ENCODE measurements around the gene STOML3.

STOML3 gene

DNA sequence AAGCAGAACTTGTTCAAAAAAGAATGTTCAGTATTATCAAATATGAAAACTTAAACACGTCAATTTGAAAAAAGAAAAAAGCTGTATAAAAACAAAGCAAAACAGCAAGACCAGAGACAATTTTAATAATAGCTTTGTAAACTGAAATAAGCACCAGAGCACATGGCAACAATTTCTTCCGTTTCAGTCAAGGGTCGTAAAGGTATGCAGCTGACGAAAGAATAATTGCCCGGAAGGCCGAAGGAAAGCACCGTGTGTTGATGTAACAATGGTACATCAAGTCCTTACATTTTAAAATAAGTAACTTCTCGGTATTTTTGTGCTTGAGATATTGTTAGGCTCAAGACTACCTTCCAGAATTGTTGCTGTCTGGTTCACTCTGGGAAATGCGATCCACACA is 45.6 kb upstream of the STOML3 start:
- Histone ChIP-seq H3K36me3 (no peaks in the 10 kb centered on the region; the same call in 1 of the 2 replicates), H3K4me3 (ENCODE audit: low read depth, low read length) (peak overlapping the region; percentile 97), H3K9me3 (no peaks in the 10 kb centered on the region), H3K4me1 (no peaks in the 10 kb centered on the region), H3K27me3 (no peaks in the 10 kb centered on the region)
- no peak for DNase-seq
- TF ChIP-seq, protein P1, sequence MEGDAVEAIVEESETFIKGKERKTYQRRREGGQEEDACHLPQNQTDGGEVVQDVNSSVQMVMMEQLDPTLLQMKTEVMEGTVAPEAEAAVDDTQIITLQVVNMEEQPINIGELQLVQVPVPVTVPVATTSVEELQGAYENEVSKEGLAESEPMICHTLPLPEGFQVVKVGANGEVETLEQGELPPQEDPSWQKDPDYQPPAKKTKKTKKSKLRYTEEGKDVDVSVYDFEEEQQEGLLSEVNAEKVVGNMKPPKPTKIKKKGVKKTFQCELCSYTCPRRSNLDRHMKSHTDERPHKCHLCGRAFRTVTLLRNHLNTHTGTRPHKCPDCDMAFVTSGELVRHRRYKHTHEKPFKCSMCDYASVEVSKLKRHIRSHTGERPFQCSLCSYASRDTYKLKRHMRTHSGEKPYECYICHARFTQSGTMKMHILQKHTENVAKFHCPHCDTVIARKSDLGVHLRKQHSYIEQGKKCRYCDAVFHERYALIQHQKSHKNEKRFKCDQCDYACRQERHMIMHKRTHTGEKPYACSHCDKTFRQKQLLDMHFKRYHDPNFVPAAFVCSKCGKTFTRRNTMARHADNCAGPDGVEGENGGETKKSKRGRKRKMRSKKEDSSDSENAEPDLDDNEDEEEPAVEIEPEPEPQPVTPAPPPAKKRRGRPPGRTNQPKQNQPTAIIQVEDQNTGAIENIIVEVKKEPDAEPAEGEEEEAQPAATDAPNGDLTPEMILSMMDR (IDR thresholded peaks at IDR 0.05; ENCODE audit: low read depth, low read length) = no peak

DNA sequence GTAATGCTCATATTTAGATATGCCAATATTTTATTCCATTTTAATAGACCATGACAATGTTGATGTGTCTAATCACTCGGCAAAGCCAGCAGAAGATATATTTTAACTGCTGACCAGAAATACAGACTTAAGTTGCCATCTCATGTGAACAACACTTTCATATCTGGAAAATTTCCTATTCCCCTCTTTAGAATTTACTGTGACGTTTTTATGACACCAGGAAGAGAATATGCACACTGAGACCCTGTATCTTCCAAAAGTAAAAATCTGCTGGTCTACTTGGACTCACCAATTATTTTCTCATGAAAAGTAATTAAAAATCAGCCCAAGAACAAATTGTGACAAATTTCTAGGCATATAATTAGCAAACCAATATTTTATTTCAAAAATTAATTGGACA is 45.2 kb upstream of the STOML3 start:
- no peaks in the 10 kb centered on the region for H3K9me3 ChIP-seq
- TF ChIP-seq, protein P1 (IDR thresholded peaks at IDR 0.05; ENCODE audit: low read depth, low read length) = no peak
- no peak for DNase-seq
- peak overlapping the region; percentile 97 for H3K4me3 ChIP-seq (ENCODE audit: low read depth, low read length)
- H3K4me1 ChIP-seq = no peaks in the 10 kb centered on the region
- no peaks in the 10 kb centered on the region for H3K27me3 ChIP-seq
- H3K36me3 ChIP-seq = no peaks in the 10 kb centered on the region; the same call in 1 of the 2 replicates

DNA sequence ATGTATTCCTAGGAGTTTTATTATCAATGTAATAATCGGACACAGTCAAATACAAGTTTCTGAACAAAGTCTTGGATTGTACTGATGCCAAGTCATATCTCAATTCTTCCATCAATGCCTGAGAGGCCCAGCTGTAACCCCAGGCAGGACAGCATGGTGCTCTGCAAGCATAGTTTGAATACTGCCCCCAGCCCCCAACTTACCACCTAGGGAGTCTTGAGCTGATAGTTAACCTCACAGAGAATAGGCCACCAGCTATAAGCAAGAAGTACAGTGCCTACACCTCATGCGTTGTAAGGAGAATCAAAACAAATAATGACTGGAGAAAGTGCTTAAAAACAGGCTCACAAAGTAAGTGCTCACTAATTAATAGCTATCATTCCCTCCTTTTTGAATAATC is 44.6 kb upstream of the STOML3 start:
- TF ChIP-seq, protein P1 (IDR thresholded peaks at IDR 0.05; ENCODE audit: low read depth, low read length) = no peak
- H3K9me3 ChIP-seq = no peaks in the 10 kb centered on the region
- H3K27me3 ChIP-seq = no peaks in the 10 kb centered on the region
- H3K36me3 ChIP-seq = no peaks in the 10 kb centered on the region; the same call in none of the 2 replicates
- peak overlapping the region; percentile 97 for H3K4me3 ChIP-seq (ENCODE audit: low read depth, low read length)
- no peak for DNase-seq
- H3K4me1 ChIP-seq = no peaks in the 10 kb centered on the region

DNA sequence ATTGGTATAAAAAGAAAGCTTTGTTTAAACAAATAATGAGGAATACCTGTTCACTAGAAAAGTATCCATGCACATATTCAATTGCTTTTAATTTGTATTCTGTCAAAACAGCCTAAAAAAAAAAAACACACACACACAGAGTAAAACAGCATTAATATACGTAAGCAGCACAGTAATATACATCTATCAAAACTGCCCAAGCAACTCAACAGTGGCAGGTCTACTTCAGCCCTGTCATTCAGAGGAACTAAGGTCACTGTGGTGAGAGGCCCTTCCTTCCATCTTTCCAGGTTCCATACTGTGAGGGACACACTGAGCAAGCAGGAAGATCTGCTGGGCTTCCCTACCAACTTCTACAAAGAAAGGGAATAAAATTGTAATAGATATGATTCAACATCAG is 43.5 kb upstream of the STOML3 start:
- H3K4me3 ChIP-seq (ENCODE audit: low read depth, low read length) = no peak overlapping the region
- H3K27me3 ChIP-seq = no peaks in the 10 kb centered on the region
- TF ChIP-seq, protein P1 (IDR thresholded peaks at IDR 0.05; ENCODE audit: low read depth, low read length) = no peak
- no peaks in the 10 kb centered on the region for H3K4me1 ChIP-seq
- no peaks in the 10 kb centered on the region; the same call in none of the 2 replicates for H3K36me3 ChIP-seq
- no peak for DNase-seq
- no peaks in the 10 kb centered on the region for H3K9me3 ChIP-seq

DNA sequence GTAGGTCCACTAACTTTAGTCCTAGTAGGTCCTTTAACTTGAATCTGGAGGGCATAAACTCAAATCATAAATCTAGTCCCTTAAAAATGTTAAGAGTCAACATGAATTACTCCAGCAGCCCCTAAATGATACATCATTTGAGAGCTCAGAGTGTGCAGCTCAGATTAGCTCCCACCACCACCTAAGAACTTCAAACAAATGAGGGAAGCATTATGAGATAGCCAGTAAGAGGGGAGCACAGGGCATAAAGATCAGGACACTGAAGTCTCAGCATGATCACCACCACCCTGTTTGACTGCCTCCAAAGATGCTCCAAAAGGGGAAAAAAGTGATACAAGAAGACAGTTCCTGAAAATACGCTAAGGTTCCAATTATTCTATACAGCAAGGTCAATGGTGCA is 41.5 kb upstream of the STOML3 start:
- DNase-seq = no peak
- no peak overlapping the region for H3K4me3 ChIP-seq (ENCODE audit: low read depth, low read length)
- H3K36me3 ChIP-seq = peaks cover 8% of the 10 kb centered on the region
- TF ChIP-seq, protein P1 (IDR thresholded peaks at IDR 0.05; ENCODE audit: low read depth, low read length) = no peak
- H3K27me3 ChIP-seq = no peaks in the 10 kb centered on the region
- H3K9me3 ChIP-seq = no peaks in the 10 kb centered on the region
- H3K4me1 ChIP-seq = no peaks in the 10 kb centered on the region

DNA sequence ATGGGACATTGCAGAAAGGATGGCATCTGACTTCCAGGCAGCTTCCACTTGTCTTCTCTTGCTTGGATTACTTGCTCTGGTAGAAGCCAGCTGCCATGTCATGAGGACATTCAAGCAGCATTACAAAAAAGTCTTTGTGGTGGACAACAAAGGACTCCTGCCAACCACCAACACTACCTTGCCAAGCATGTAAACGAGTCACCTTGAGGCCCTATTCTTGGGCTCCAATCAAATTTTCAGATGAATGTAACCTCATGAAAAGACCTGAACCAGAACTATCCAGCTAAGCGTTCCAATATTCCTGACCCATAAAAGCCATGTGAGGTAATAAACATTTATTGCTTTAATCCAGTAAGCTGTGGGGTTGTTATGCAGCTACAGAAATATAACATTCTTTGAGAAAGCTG is 34.8 kb upstream of the STOML3 start:
- Histone ChIP-seq H3K27me3 (no peaks in the 10 kb centered on the region), H3K36me3 (peaks cover 67% of the 10 kb centered on the region), H3K4me3 (ENCODE audit: low read depth, low read length) (no peak overlapping the region), H3K9me3 (no peaks in the 10 kb centered on the region), H3K4me1 (no peaks in the 10 kb centered on the region)
- TF ChIP-seq, protein P1 (IDR thresholded peaks at IDR 0.05; ENCODE audit: low read depth, low read length) = no peak
- no peak for DNase-seq
